ENCODE measurements around the gene RNF227. TPM values are rescaled to one million over a fixed set of nuclear protein-coding genes. Genes with fewer than 3 reads are reported as not detected.

Gene RNF227
- total and polyA plus RNA-seq, 2 of the 8 experiments (the other 6 are each of a cell fraction or from before 2014, with no cell fraction given): 0.63 to 1.7 TPM

GRCh38 chr17:7878234-7878633 is 37.9 kb downstream of the RNF227 start:
- Histone ChIP-seq H3K23ac (ENCODE audit: insufficient read length) (no peak overlapping the region), H2BK12ac (ENCODE audit: low read depth, low read length) (no peak overlapping the region), H3K79me1 (ENCODE audit: low read depth, low read length) (no peaks in the 10 kb centered on the region), H3K27me3 (replicated peaks in 1 of 4; ENCODE audit: control insufficient read depth in 3 of 4, extremely low read depth in 1 of 4, insufficient read depth in 3 of 4, low read length in 3 of 4) (no peaks in the 10 kb centered on the region), H2BK120ac (replicated peaks; ENCODE audit: low read depth, low read length) (no peak overlapping the region), H3K4me3 (ENCODE audit: extremely low read depth in 1 of 4, insufficient read depth in 2 of 4, low read depth in 3 of 4, low read length in 4 of 4) (no peak overlapping the region), H3K79me2 (ENCODE audit: control insufficient read depth in 1 of 2, insufficient read depth in 2 of 2, low read length in 2 of 2) (no peaks in the 10 kb centered on the region), H4K5ac (ENCODE audit: insufficient read length, low read depth, low read length) (no peak overlapping the region), H3K36me3 (ENCODE audit: control insufficient read depth in 2 of 4, insufficient read depth in 4 of 4, low read length in 3 of 4) (peaks cover 3 to 10% (median 5%) of the 10 kb centered on the region in 4 experiments; a peak in 5 of 8 replicates), H3K56ac (replicated peaks; ENCODE audit: insufficient read length, low read depth, low read length) (no peak overlapping the region), H2AFZ (ENCODE audit: low read length) (no peak overlapping the region), H3K27ac (ENCODE audit: low read depth, low read length) (no peak overlapping the region), H3K4me1 (replicated peaks in 1 of 4; ENCODE audit: control insufficient read depth in 3 of 4, insufficient read depth in 4 of 4, low read length in 3 of 4) (no peaks in the 10 kb centered on the region; a peak in 1 of 7 replicates), H3K14ac (ENCODE audit: insufficient read length) (no peak overlapping the region), H3K9ac (replicated peaks in 1 of 4; ENCODE audit: extremely low read depth in 1 of 4, low read depth in 3 of 4, low read length in 3 of 4) (no peak overlapping the region), H4K8ac (ENCODE audit: extremely low read depth, insufficient read depth, low read length) (no peak overlapping the region), H4K20me1 (replicated peaks in 1 of 2; ENCODE audit: control insufficient read depth in 1 of 2, insufficient read depth in 2 of 2, low read length in 2 of 2) (no peaks in the 10 kb centered on the region), H4K91ac (replicated peaks; ENCODE audit: insufficient read length, low read length) (no peak overlapping the region), H3K9me3 (ENCODE audit: insufficient read depth in 2 of 2, low read depth in 1 of 2, low read length in 1 of 2) (no peaks in the 10 kb centered on the region), H2BK20ac (ENCODE audit: low read length) (no peak overlapping the region), H2AK5ac (ENCODE audit: low read depth, low read length) (no peak overlapping the region), H3K23me2 (ENCODE audit: low read depth, low read length) (no peaks in the 10 kb centered on the region), H3K4me2 (ENCODE audit: insufficient read depth in 1 of 2, low read depth in 2 of 2, low read length in 2 of 2) (no peak overlapping the region), H2BK15ac (ENCODE audit: low read length) (no peak overlapping the region), H2BK5ac (ENCODE audit: low read depth, low read length) (no peak overlapping the region), H3K18ac (ENCODE audit: extremely low read depth, low read length) (no peak overlapping the region), H3K4ac (replicated peaks; ENCODE audit: insufficient read length, low read depth, low read length) (no peak overlapping the region)
- 94% methylated on average over 7 of the region's 7 CpGs; no CpG with 5 or more reads in 1 of the 2 experiments for WGBS, 2 experiments (ENCODE audit: extremely low coverage in 1 of 2, insufficient coverage in 1 of 2, insufficient read length in 1 of 2, insufficient replicate concordance in 2 of 2, low coverage in 1 of 2, low lambda C conversion rate in 2 of 2, missing lambda C conversion rate in 1 of 2)
- ChIA-PET CTCF (ENCODE audit: partially characterized antibody) (interaction anchor here (1.6 kb wide), 1 partner anchor 112 kb away, joined by 3 read pairs; no protein-coding TSS in a partner anchor), POLR2A (ENCODE audit: partially characterized antibody) (interaction anchor here (0.6 to 0.7 kb wide), 2 partner anchors 21 to 24 kb away, joined by 3 read pairs; partner anchors contain the start of gene NAA38)
- FAIRE-seq (no peak), DNase-seq (ENCODE audit: low read depth in 1 of 2, low spot score in 2 of 2) (no peak)
- TF ChIP-seq EP300 (IDR thresholded peaks at IDR 0.05; ENCODE audit: borderline replicate concordance in 1 of 2, low read depth in 2 of 2, low read length in 2 of 2): no peak
- no peak for TF ChIP-seq SP4 (IDR thresholded peaks at IDR 0.05; ENCODE audit: low read length)
- TF ChIP-seq CHD2 (IDR thresholded peaks at IDR 0.05; ENCODE audit: low read length): no peak
- TF ChIP-seq MAFK (IDR thresholded peaks at IDR 0.05; ENCODE audit: low read depth, low read length): no peak
- TF ChIP-seq TAF1 (IDR thresholded peaks at IDR 0.05; ENCODE audit: low read depth, low read length): no peak
- no peak for TF ChIP-seq SAP30 (IDR thresholded peaks at IDR 0.05; ENCODE audit: insufficient read depth, insufficient replicate concordance, low read length)
- no peak for TF ChIP-seq TCF12 (IDR thresholded peaks at IDR 0.05; ENCODE audit: low read depth, low read length)
- TF ChIP-seq HDAC6 (IDR thresholded peaks at IDR 0.05; ENCODE audit: low read depth, low read length): no peak
- TF ChIP-seq POLR2A (IDR thresholded peaks at IDR 0.05; ENCODE audit: control extremely low read depth in 1 of 2, low read depth in 2 of 2, low read length in 2 of 2): no peak
- no peak for TF ChIP-seq CEBPB (IDR thresholded peaks at IDR 0.05; ENCODE audit: low read depth, low read length)
- no peak for TF ChIP-seq FOSL1 (IDR thresholded peaks at IDR 0.05; ENCODE audit: insufficient read depth, low read depth, low read length)
- no peak for TF ChIP-seq PHF8 (conservative IDR thresholded peaks at IDR 0.05; ENCODE audit: low read depth, low read length)
- no peak for TF ChIP-seq JUND (IDR thresholded peaks at IDR 0.05; ENCODE audit: low read length)
- no peak for TF ChIP-seq CBX5 (IDR thresholded peaks at IDR 0.05; ENCODE audit: low read depth, low read length)
- TF ChIP-seq TEAD4 (IDR thresholded peaks at IDR 0.05; ENCODE audit: low read depth, low read length): no peak

Measured in H1 (cell line).